Measurements from ENCODE around the gene PRLHR.

PRLHR gene

GRCh38 chr10:118595064-118595420 is 406 bp downstream of the PRLHR start:
- H2BK5ac ChIP-seq (ENCODE audit: low read depth, low read length, poor library complexity): no peak overlapping the region
- no peak overlapping the region for H4K91ac ChIP-seq (ENCODE audit: low read depth, low read length)
- H3K23ac ChIP-seq (ENCODE audit: low read length): no peak overlapping the region
- H4K8ac ChIP-seq (ENCODE audit: low read depth, low read length): no peak overlapping the region
- H3K18ac ChIP-seq (ENCODE audit: low read length): no peak overlapping the region
- peaks cover 0 to 3% of the 10 kb centered on the region in 2 experiments for H3K4me1 ChIP-seq (ENCODE audit: control insufficient read depth in 1 of 2, insufficient read depth in 2 of 2, low read length in 2 of 2)
- H3K4ac ChIP-seq (ENCODE audit: low read depth, low read length): no peak overlapping the region
- H2BK120ac ChIP-seq (ENCODE audit: insufficient read depth, low read length, poor library complexity): no peak overlapping the region
- no CpG with 5 or more reads among the region's 22 CpGs for WGBS (ENCODE audit: extremely low coverage, insufficient coverage, insufficient read length)
- H3K27ac ChIP-seq (ENCODE audit: low read depth, low read length): no peak overlapping the region
- no peak overlapping the region for H3K4me2 ChIP-seq (ENCODE audit: low read length)
- no peak overlapping the region for H3K14ac ChIP-seq (ENCODE audit: low read length)
- no peak overlapping the region for H2AK5ac ChIP-seq (ENCODE audit: low read length)
- DNase-seq: no peak
- no peak overlapping the region for H3K4me3 ChIP-seq (ENCODE audit: low read depth, low read length)
- H3K79me1 ChIP-seq (ENCODE audit: low read length): no peaks in the 10 kb centered on the region
- H4K12ac ChIP-seq (ENCODE audit: low read depth, low read length): no peak overlapping the region
- no peak overlapping the region for H2BK12ac ChIP-seq (ENCODE audit: low read length)
- no peak overlapping the region for H3K9ac ChIP-seq (ENCODE audit: low read length)
- H3K27me3 ChIP-seq (ENCODE audit: insufficient read depth, low read length): peaks cover 27% of the 10 kb centered on the region
- H3K36me3 ChIP-seq (ENCODE audit: control insufficient read depth in 1 of 2, insufficient read depth in 2 of 2, low read length in 2 of 2): no peaks in the 10 kb centered on the region
- H3K79me2 ChIP-seq (ENCODE audit: control insufficient read depth, insufficient read depth, low read length, poor library complexity): no peaks in the 10 kb centered on the region
- H2AFZ ChIP-seq (ENCODE audit: insufficient read depth, low read length, poor library complexity): no peak overlapping the region
- H3K9me3 ChIP-seq (ENCODE audit: insufficient read depth, low read depth, low read length): peaks cover 17% of the 10 kb centered on the region

GRCh38 chr10:118594392-118595063 is 920 bp downstream of the PRLHR start:
- peaks cover 0 to 3% of the 10 kb centered on the region in 2 experiments for H3K4me1 ChIP-seq (ENCODE audit: control insufficient read depth in 1 of 2, insufficient read depth in 2 of 2, low read length in 2 of 2)
- peak; percentile 16 to 48 for DNase-seq
- H3K27me3 ChIP-seq (ENCODE audit: insufficient read depth, low read length): peaks cover 27% of the 10 kb centered on the region
- H3K18ac ChIP-seq (ENCODE audit: low read length): no peak overlapping the region
- H4K12ac ChIP-seq (ENCODE audit: low read depth, low read length): no peak overlapping the region
- H3K27ac ChIP-seq (ENCODE audit: low read depth, low read length): no peak overlapping the region
- no peak overlapping the region for H2AK5ac ChIP-seq (ENCODE audit: low read length)
- no peak overlapping the region for H2BK120ac ChIP-seq (ENCODE audit: insufficient read depth, low read length, poor library complexity)
- no peak overlapping the region for H2BK12ac ChIP-seq (ENCODE audit: low read length)
- H3K79me2 ChIP-seq (ENCODE audit: control insufficient read depth, insufficient read depth, low read length, poor library complexity): no peaks in the 10 kb centered on the region
- no peaks in the 10 kb centered on the region for H3K36me3 ChIP-seq (ENCODE audit: control insufficient read depth in 1 of 2, insufficient read depth in 2 of 2, low read length in 2 of 2)
- H3K23ac ChIP-seq (ENCODE audit: low read length): no peak overlapping the region
- H3K14ac ChIP-seq (ENCODE audit: low read length): no peak overlapping the region
- no peak overlapping the region for H3K9ac ChIP-seq (ENCODE audit: low read length)
- H2AFZ ChIP-seq (ENCODE audit: insufficient read depth, low read length, poor library complexity): no peak overlapping the region
- H3K4me3 ChIP-seq (ENCODE audit: low read depth, low read length): no peak overlapping the region
- no peaks in the 10 kb centered on the region for H3K79me1 ChIP-seq (ENCODE audit: low read length)
- H2BK5ac ChIP-seq (ENCODE audit: low read depth, low read length, poor library complexity): no peak overlapping the region
- H3K4ac ChIP-seq (ENCODE audit: low read depth, low read length): no peak overlapping the region
- no peak overlapping the region for H4K8ac ChIP-seq (ENCODE audit: low read depth, low read length)
- WGBS (ENCODE audit: extremely low coverage, insufficient coverage, insufficient read length): no CpG with 5 or more reads among the region's 70 CpGs
- peaks cover 15% of the 10 kb centered on the region for H3K9me3 ChIP-seq (ENCODE audit: insufficient read depth, low read depth, low read length)
- no peak overlapping the region for H3K4me2 ChIP-seq (ENCODE audit: low read length)
- no peak overlapping the region for H4K91ac ChIP-seq (ENCODE audit: low read depth, low read length)

GRCh38 chr10:118592675-118593330 is 2.6 kb downstream of the PRLHR start:
- WGBS (ENCODE audit: extremely low coverage, insufficient coverage, insufficient read length): no CpG with 5 or more reads among the region's 2 CpGs
- DNase-seq: no peak
- H4K91ac ChIP-seq (ENCODE audit: low read depth, low read length): no peak overlapping the region
- no peak overlapping the region for H3K14ac ChIP-seq (ENCODE audit: low read length)
- no peak overlapping the region for H3K9ac ChIP-seq (ENCODE audit: low read length)
- no peak overlapping the region for H3K4me2 ChIP-seq (ENCODE audit: low read length)
- H3K27me3 ChIP-seq (ENCODE audit: insufficient read depth, low read length): peaks cover 27% of the 10 kb centered on the region
- H2BK12ac ChIP-seq (ENCODE audit: low read length): no peak overlapping the region
- H3K79me2 ChIP-seq (ENCODE audit: control insufficient read depth, insufficient read depth, low read length, poor library complexity): no peaks in the 10 kb centered on the region
- H4K8ac ChIP-seq (ENCODE audit: low read depth, low read length): no peak overlapping the region
- no peak overlapping the region for H3K27ac ChIP-seq (ENCODE audit: low read depth, low read length)
- H3K23ac ChIP-seq (ENCODE audit: low read length): no peak overlapping the region
- no peaks in the 10 kb centered on the region for H3K79me1 ChIP-seq (ENCODE audit: low read length)
- H3K4me3 ChIP-seq (ENCODE audit: low read depth, low read length): no peak overlapping the region
- no peak overlapping the region for H3K18ac ChIP-seq (ENCODE audit: low read length)
- H2BK5ac ChIP-seq (ENCODE audit: low read depth, low read length, poor library complexity): no peak overlapping the region
- H3K9me3 ChIP-seq (ENCODE audit: insufficient read depth, low read depth, low read length): peaks cover 15% of the 10 kb centered on the region
- H2AK5ac ChIP-seq (ENCODE audit: low read length): no peak overlapping the region
- no peaks in the 10 kb centered on the region for H3K36me3 ChIP-seq (ENCODE audit: control insufficient read depth in 1 of 2, insufficient read depth in 2 of 2, low read length in 2 of 2)
- H4K12ac ChIP-seq (ENCODE audit: low read depth, low read length): no peak overlapping the region
- no peak overlapping the region for H2BK120ac ChIP-seq (ENCODE audit: insufficient read depth, low read length, poor library complexity)
- no peak overlapping the region for H2AFZ ChIP-seq (ENCODE audit: insufficient read depth, low read length, poor library complexity)
- H3K4me1 ChIP-seq (ENCODE audit: control insufficient read depth in 1 of 2, insufficient read depth in 2 of 2, low read length in 2 of 2): peaks cover 0 to 3% of the 10 kb centered on the region in 2 experiments
- no peak overlapping the region for H3K4ac ChIP-seq (ENCODE audit: low read depth, low read length)

- no peak overlapping the region for H3K4me3 ChIP-seq (ENCODE audit: low read depth, low read length)
- no peak overlapping the region for H2BK5ac ChIP-seq (ENCODE audit: low read depth, low read length, poor library complexity)
- no peak overlapping the region for H2BK12ac ChIP-seq (ENCODE audit: low read length)
- H3K18ac ChIP-seq (ENCODE audit: low read length): no peak overlapping the region
- no peak overlapping the region for H2AFZ ChIP-seq (ENCODE audit: insufficient read depth, low read length, poor library complexity)
- DNase-seq: no peak
- H3K27ac ChIP-seq (ENCODE audit: low read depth, low read length): no peak overlapping the region
- H4K91ac ChIP-seq (ENCODE audit: low read depth, low read length): no peak overlapping the region
- no peak overlapping the region for H3K9ac ChIP-seq (ENCODE audit: low read length)
- peaks cover 14% of the 10 kb centered on the region for H3K9me3 ChIP-seq (ENCODE audit: insufficient read depth, low read depth, low read length)
- H3K27me3 ChIP-seq (ENCODE audit: insufficient read depth, low read length): peaks cover 16% of the 10 kb centered on the region
- H2AK5ac ChIP-seq (ENCODE audit: low read length): no peak overlapping the region
- no peak overlapping the region for H3K4ac ChIP-seq (ENCODE audit: low read depth, low read length)
- no peaks in the 10 kb centered on the region for H3K79me2 ChIP-seq (ENCODE audit: control insufficient read depth, insufficient read depth, low read length, poor library complexity)
- no peaks in the 10 kb centered on the region for H3K79me1 ChIP-seq (ENCODE audit: low read length)
- no peak overlapping the region for H4K12ac ChIP-seq (ENCODE audit: low read depth, low read length)
- no peak overlapping the region for H4K8ac ChIP-seq (ENCODE audit: low read depth, low read length)
- no CpG with 5 or more reads among the region's 2 CpGs for WGBS (ENCODE audit: extremely low coverage, insufficient coverage, insufficient read length)
- H3K4me1 ChIP-seq (ENCODE audit: control insufficient read depth in 1 of 2, insufficient read depth in 2 of 2, low read length in 2 of 2): peaks cover 0 to 3% of the 10 kb centered on the region in 2 experiments
- no peak overlapping the region for H3K23ac ChIP-seq (ENCODE audit: low read length)
- no peak overlapping the region for H3K4me2 ChIP-seq (ENCODE audit: low read length)
- H2BK120ac ChIP-seq (ENCODE audit: insufficient read depth, low read length, poor library complexity): no peak overlapping the region
- H3K36me3 ChIP-seq (ENCODE audit: control insufficient read depth in 1 of 2, insufficient read depth in 2 of 2, low read length in 2 of 2): no peaks in the 10 kb centered on the region
- H3K14ac ChIP-seq (ENCODE audit: low read length): no peak overlapping the region
Measured at GRCh38 chr10:118590334-118590733, 5.1 kb downstream of the PRLHR start.

Data from trophoblast cell (in vitro differentiated cells and primary cell).